SH-SY5Y (cell line): ENCODE results near the gene ACVR1B.

Experiments
- GATA2 ChIP-seq: IDR thresholded peaks from 2 replicates; pipeline ENCODE4 v1.6.1; 2011; ENCODE audit warnings: mild to moderate bottlenecking, low read depth, low read length
- GATA3 ChIP-seq: IDR thresholded peaks from 2 replicates; pipeline ENCODE4 v1.6.1; 2011; ENCODE audit warnings: low read depth, mild to moderate bottlenecking, low read length, moderate library complexity

GRCh38 chr12:51911307-51911706, 40.2 kb upstream of the ACVR1B start:
- TF ChIP-seq GATA2 = no peak
- no peak for TF ChIP-seq GATA3
